Spleen (tissue), 7 donors: Measurements from ENCODE around the gene DCAF5.

Experiments
- POLR2A ChIP-seq, 3 donors: fragments of 450-650 bp; IDR thresholded peaks; one replicate each; pipeline ENCODE4 v1.5.1; 2017; ENCODE audit warnings: antibody characterized with exemption in 3 of 3, mild to moderate bottlenecking in 1 of 3
- TF ChIP-seq, protein P1 (sequence below), 11 experiments: fragments of 200-600 bp in 7 of 11; fragments of 450-650 bp in 4 of 11; sonication (generic) in 4 of 11; IDR thresholded peaks in 8 of 11; conservative IDR thresholded peaks in 3 of 11; 1 replicate in 7 of 11; 2 replicates in 4 of 11; pipeline versions ENCODE4 v1.4.0 to v1.8.0; 2016 to 2021; ENCODE audit warnings: antibody characterized with exemption in 11 of 11, inconsistent platforms in 4 of 11, mild to moderate bottlenecking in 1 of 11
- donor health status: DM: no; HTN: no; CAD: no; lungs with moderate emphysema.
- donor health status: DM: no; HTN: no; CAD: no.
- donor health status: DM: no; HTN: no; CAD: no.

DNA sequence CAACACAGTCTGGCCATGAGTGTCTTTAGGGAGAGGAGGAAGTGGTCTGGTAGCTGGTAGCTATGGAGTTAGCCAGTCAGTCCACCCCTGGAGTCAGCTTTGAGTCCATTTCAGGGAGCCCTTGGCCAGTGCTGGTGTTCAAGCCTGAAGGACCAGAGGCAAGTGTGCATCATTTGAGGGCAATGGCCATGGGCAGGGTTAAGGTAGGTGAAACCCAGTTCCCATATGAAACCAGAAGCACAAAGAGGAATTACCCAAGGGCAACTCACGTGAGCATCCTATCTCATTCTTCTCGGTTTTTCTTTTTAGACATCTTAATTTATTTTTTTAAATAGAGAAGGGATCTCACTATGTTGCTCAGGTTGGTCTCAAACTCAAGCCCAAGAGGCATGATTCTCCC, 112.6 kb downstream of the DCAF5 start:
- no peak for TF ChIP-seq POLR2A (IDR thresholded peaks at IDR 0.05)
- TF ChIP-seq, protein P1, sequence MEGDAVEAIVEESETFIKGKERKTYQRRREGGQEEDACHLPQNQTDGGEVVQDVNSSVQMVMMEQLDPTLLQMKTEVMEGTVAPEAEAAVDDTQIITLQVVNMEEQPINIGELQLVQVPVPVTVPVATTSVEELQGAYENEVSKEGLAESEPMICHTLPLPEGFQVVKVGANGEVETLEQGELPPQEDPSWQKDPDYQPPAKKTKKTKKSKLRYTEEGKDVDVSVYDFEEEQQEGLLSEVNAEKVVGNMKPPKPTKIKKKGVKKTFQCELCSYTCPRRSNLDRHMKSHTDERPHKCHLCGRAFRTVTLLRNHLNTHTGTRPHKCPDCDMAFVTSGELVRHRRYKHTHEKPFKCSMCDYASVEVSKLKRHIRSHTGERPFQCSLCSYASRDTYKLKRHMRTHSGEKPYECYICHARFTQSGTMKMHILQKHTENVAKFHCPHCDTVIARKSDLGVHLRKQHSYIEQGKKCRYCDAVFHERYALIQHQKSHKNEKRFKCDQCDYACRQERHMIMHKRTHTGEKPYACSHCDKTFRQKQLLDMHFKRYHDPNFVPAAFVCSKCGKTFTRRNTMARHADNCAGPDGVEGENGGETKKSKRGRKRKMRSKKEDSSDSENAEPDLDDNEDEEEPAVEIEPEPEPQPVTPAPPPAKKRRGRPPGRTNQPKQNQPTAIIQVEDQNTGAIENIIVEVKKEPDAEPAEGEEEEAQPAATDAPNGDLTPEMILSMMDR (IDR thresholded peaks at IDR 0.05 in 8 of 11, conservative IDR thresholded peaks at IDR 0.05 in 3 of 11) = no peak
